K562 (cell line): Measurements from ENCODE around the gene SPNS1. TPM values are rescaled to one million over a fixed set of nuclear protein-coding genes. Genes with fewer than 3 reads are reported as not detected.

Experiments
- CBX1 ChIP-seq: sonication (generic); IDR thresholded peaks from 2 replicates; pipeline ENCODE4 v1.6.1; 2016; ENCODE audit warnings: antibody characterized with exemption, low read depth, mild to moderate bottlenecking
- CTBP1 ChIP-seq: fragments of 450-650 bp; IDR thresholded peaks from 2 replicates; pipeline ENCODE4 v1.6.1; 2016; ENCODE audit warnings: borderline replicate concordance
- DIDO1 ChIP-seq: fragments of 450-650 bp; IDR thresholded peaks from 2 replicates; pipeline ENCODE4 v1.6.1; 2016; ENCODE audit warnings: low read depth, missing biosample characterization, missing genetic modification characterization
- ELK1 ChIP-seq: sonication (generic); formaldehyde crosslinking; IDR thresholded peaks from 2 replicates; pipeline ENCODE4 v1.8.1; 2022; ENCODE audit warnings: missing genetic modification reagents
- ETS2 ChIP-seq: IDR thresholded peaks from 2 replicates; pipeline ENCODE4 v1.6.1; 2016; ENCODE audit warnings: borderline replicate concordance, missing genetic modification characterization, mild to moderate bottlenecking, moderate library complexity, missing compliant biosample characterization; ENCODE audit not compliant: poor library complexity, severe bottlenecking
- GABPA ChIP-seq: fragments of 200-800 bp; sonication (Bioruptor generic); conservative IDR thresholded peaks from 2 replicates; pipeline ENCODE4 v1.6.1; 2016; ENCODE audit warnings: low read depth, missing genetic modification characterization, missing compliant biosample characterization
- JUND ChIP-seq, 2 experiments: IDR thresholded peaks; 2 replicates in 1 of 2; 3 replicates in 1 of 2; pipeline ENCODE4 v1.6.1; 2011; ENCODE audit warnings: borderline replicate concordance in 2 of 2, low read depth in 2 of 2, low read length in 2 of 2, improper control_type of control experiment in 1 of 2, missing biosample characterization in 1 of 2, missing genetic modification characterization in 1 of 2, missing genetic modification reagents in 1 of 2
- NCOA4 ChIP-seq: fragments of 450-650 bp; IDR thresholded peaks from 2 replicates; pipeline ENCODE4 v1.6.1; 2018; ENCODE audit warnings: mild to moderate bottlenecking; ENCODE audit not compliant: partially characterized antibody
- NEUROD1 ChIP-seq: fragments of 150-350 bp; IDR thresholded peaks from 2 replicates; pipeline ENCODE4 v1.6.1; 2014; ENCODE audit warnings: borderline replicate concordance, low read length, low read depth; ENCODE audit not compliant: partially characterized antibody
- NFXL1 ChIP-seq: fragments of 450-650 bp; formaldehyde crosslinking; IDR thresholded peaks from 2 replicates; pipeline ENCODE4 v1.4.0; 2021; ENCODE audit warnings: mild to moderate bottlenecking
- PHB ChIP-seq: fragments of 250-450 bp; sonication (Bioruptor Pico); IDR thresholded peaks from 2 replicates; pipeline ENCODE4 v1.5.0; 2021
- POLR2B ChIP-seq: fragments of 450-650 bp; IDR thresholded peaks from 2 replicates; pipeline ENCODE4 v1.6.1; 2018; ENCODE audit warnings: low read depth; ENCODE audit not compliant: partially characterized antibody
- PRDM10 ChIP-seq: fragments of 450-650 bp; IDR thresholded peaks from 2 replicates; pipeline ENCODE4 v1.6.1; 2018; ENCODE audit not compliant: partially characterized antibody
- RBFOX2 ChIP-seq: fragments of 200-400 bp; formaldehyde crosslinking; IDR thresholded peaks from 2 replicates; pipeline ENCODE4 v1.6.1; 2017; ENCODE audit warnings: low read depth, mild to moderate bottlenecking, low read length, moderate library complexity
- SMAD3 ChIP-seq: fragments of 450-650 bp; formaldehyde crosslinking; conservative IDR thresholded peaks from 2 replicates; pipeline ENCODE4 v1.4.0; 2020; ENCODE audit warnings: mild to moderate bottlenecking
- SRSF3 ChIP-seq: fragments of 200-400 bp; formaldehyde crosslinking; IDR thresholded peaks from 2 replicates; pipeline ENCODE4 v1.6.1; 2016; ENCODE audit warnings: mild to moderate bottlenecking, low read length, moderate library complexity; ENCODE audit not compliant: insufficient read depth
- U2AF2 ChIP-seq: fragments of 200-400 bp; formaldehyde crosslinking; optimal IDR thresholded peaks from 2 replicates; pipeline ENCODE3; 2017; ENCODE audit warnings: low read depth, mild to moderate bottlenecking, low read length
- ZFX ChIP-seq: sonication (generic); formaldehyde crosslinking; IDR thresholded peaks from 2 replicates; pipeline ENCODE4 v1.8.0; 2022; ENCODE audit warnings: mild to moderate bottlenecking, missing genetic modification reagents, moderate library complexity
- ZNF24 ChIP-seq: fragments of 450-650 bp; IDR thresholded peaks from 2 replicates; pipeline ENCODE4 v1.6.1; 2016
- ZNF277 ChIP-seq: fragments of 250-450 bp; sonication (Bioruptor Pico); IDR thresholded peaks from 2 replicates; pipeline ENCODE4 v1.8.0; 2022; ENCODE audit warnings: inconsistent platforms, mild to moderate bottlenecking, moderate library complexity, borderline replicate concordance
- ZNF717 ChIP-seq: fragments of 250-450 bp; sonication (Bioruptor Pico); IDR thresholded peaks from 2 replicates; pipeline ENCODE4 v1.5.0; 2021
- polyA plus RNA-seq, 8 experiments: library from polyadenylated mRNA; depleted of rRNA in 4 of 8; stranded (reverse) in 5 of 8; unstranded in 3 of 8; fragments of >200 nt; fragmentation: Nextera tagmentation in 2 of 8; fragmentation: Illumina TruSeq in 1 of 8; extraction: Ambion mirVana in 2 of 8; extraction: Trizol in 1 of 8; gene quantifications; 2 replicates each; pipeline versions ENCODE4 v1.2.1 to v1.2.3, GENCODE V29; 2011 to 2014; ENCODE audit warnings: inconsistent platforms in 1 of 8, missing spikeins in 1 of 8
- total RNA-seq, 7 experiments: library from RNA; depleted of rRNA in 6 of 7; stranded (reverse); fragments of >200 nt in 6 of 7; fragmentation: Illumina TruSeq in 2 of 7; extraction: Trizol in 2 of 7; gene quantifications; 2 replicates each; pipeline versions ENCODE4 v1.2.1 to v1.2.3, GENCODE V29; 2011 to 2021; ENCODE audit warnings: low replicate concordance in 1 of 7

SPNS1 gene
- total and polyA plus RNA-seq, 9 of the 15 experiments (the other 6 are each of a cell fraction or from before 2014, with no cell fraction given), result 0.58 to 64.9 (median 13.7) TPM

- TF ChIP-seq PRDM10 (peak; percentile 28), SMAD3 (no peak), ZFX (CRISPR knock-in tag) (no peak), CBX1 (no peak), ELK1 (CRISPR knock-in tag) (no peak), JUND (IDR thresholded peaks at IDR 0.05; ENCODE audit: borderline replicate concordance, low read depth, low read length) (peak; percentile 39; the same call in 1 of the 2 replicates), JUND (tag; IDR thresholded peaks at IDR 0.05; ENCODE audit: borderline replicate concordance, low read depth, low read length) (no peak), GABPA (tag) (no peak), RBFOX2 (peak; percentile 59; the same call in 1 of the 2 replicates), NEUROD1 (no peak), NFXL1 (CRISPR knock-in tag) (no peak), ZNF717 (CRISPR knock-in tag) (no peak), ZNF277 (no peak), POLR2B (no peak), ETS2 (tag) (no peak), U2AF2 (no peak), ZNF24 (no peak), CTBP1 (peak; percentile 81), SRSF3 (no peak), PHB (no peak), DIDO1 (tag) (no peak), NCOA4 (no peak)
Observed at GRCh38 chr16:29007730-29008593, 33.4 kb downstream of the SPNS1 start (continued).
